Gastrocnemius medialis (tissue), 4 donors: ENCODE measurements around the gene C19orf12.

Experiments used
- CTCF ChIP-seq, 5 experiments: fragments of 450-650 bp in 3 of 5; fragments of 200-600 bp in 2 of 5; sonication (generic) in 2 of 5; IDR thresholded peaks in 4 of 5; conservative IDR thresholded peaks in 1 of 5; 1 replicate in 4 of 5; 2 replicates in 1 of 5; pipeline ENCODE4 v1.5.1; 2016 to 2019; ENCODE audit warnings: antibody characterized with exemption in 5 of 5, mild to moderate bottlenecking in 3 of 5, moderate library complexity in 3 of 5
- POLR2A ChIP-seq, 2 donors: fragments of 450-650 bp; IDR thresholded peaks; one replicate each; pipeline ENCODE4 v1.6.1; 2017; ENCODE audit warnings: antibody characterized with exemption in 2 of 2, mild to moderate bottlenecking in 2 of 2, moderate library complexity in 2 of 2

GRCh38 chr19:29706635-29707034 lies 8.4 kb downstream of the C19orf12 start:
- TF ChIP-seq CTCF (IDR thresholded peaks at IDR 0.05 in 4 of 5, conservative IDR thresholded peaks at IDR 0.05 in 1 of 5) = no peak
- no peak for TF ChIP-seq POLR2A (IDR thresholded peaks at IDR 0.05)
